GM10266 (cell line): ENCODE results near the gene HMX3.

ENCODE experiments used
- DNase-seq: peaks from one replicate; pipeline ENCODE4 v3.0.0; 2012; ENCODE audit errors: extremely low spot score
- TF ChIP-seq, protein P1 (sequence below): IDR thresholded peaks from 2 replicates; pipeline ENCODE4 v1.5.1; 2012; ENCODE audit warnings: mild to moderate bottlenecking, low read depth; ENCODE audit not compliant: control insufficient read depth, insufficient read depth; ENCODE audit errors: missing control alignments

Gene HMX3

DNA sequence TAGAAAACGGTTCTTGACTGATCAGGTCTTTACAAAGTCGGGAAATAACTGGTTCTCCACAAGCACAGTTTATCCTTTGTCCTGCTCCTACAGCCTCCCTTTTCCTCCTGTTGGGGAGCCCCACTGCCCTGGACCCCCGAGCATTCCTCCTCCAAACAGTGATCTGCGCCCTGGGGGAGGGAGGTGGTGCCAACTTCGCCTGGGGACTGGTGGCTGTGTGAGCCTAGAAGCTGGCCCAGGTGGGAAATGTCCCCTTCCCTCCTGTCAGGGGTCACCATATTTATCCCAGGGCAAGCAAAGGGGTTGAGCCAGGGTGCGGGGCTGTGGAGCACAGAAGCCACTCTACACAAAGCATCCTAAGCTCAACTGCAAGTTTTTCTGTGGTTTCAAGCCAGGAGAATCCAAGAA, 5.2 kb downstream of the HMX3 start:
- no peak for DNase-seq
- TF ChIP-seq, protein P1, sequence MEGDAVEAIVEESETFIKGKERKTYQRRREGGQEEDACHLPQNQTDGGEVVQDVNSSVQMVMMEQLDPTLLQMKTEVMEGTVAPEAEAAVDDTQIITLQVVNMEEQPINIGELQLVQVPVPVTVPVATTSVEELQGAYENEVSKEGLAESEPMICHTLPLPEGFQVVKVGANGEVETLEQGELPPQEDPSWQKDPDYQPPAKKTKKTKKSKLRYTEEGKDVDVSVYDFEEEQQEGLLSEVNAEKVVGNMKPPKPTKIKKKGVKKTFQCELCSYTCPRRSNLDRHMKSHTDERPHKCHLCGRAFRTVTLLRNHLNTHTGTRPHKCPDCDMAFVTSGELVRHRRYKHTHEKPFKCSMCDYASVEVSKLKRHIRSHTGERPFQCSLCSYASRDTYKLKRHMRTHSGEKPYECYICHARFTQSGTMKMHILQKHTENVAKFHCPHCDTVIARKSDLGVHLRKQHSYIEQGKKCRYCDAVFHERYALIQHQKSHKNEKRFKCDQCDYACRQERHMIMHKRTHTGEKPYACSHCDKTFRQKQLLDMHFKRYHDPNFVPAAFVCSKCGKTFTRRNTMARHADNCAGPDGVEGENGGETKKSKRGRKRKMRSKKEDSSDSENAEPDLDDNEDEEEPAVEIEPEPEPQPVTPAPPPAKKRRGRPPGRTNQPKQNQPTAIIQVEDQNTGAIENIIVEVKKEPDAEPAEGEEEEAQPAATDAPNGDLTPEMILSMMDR, result no peak

DNA sequence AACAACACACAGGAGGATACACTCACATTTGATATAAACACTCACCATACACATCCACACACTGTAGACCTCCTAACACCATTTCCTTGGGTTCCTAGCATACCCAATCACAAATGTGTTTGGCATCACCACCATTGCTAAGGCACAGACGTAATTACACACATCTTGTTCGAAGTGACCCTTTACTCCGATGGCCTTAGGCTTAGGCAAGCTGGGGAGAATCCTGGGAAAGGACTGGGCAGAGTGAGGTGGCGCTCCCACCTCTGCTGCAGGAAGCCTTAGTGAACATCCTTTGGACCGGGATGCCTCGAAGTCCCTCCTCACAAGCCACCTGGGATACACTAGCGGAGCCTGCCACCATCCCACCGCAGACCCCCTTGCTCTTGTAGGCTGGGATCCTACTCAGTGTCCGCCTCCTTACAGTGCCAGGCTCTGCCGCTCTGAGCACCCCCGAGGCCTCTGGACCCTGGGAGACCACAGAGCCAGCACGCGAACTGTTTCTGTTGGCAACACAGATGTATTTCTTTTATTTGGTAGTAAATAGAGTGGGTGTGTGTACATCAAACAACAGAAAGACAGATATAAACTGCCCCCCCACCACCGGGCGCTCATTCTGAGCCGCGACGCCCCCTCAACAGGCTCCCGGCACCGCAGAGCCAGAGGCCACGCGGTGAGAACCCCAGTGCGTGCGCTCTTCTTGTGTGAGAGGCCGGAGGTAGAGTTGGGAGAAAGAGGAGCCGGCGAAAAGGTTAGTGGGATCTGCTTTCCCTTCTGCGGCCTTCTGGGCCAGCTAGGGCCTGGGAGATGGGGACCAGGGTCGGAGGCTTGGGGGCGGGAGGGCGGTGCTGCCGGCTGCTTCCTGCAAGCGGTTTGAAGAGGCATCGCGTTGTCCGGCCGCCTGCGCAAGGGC, 6.3 kb downstream of the HMX3 start:
- DNase-seq, result no peak
- TF ChIP-seq, protein P1, result no peak

DNA sequence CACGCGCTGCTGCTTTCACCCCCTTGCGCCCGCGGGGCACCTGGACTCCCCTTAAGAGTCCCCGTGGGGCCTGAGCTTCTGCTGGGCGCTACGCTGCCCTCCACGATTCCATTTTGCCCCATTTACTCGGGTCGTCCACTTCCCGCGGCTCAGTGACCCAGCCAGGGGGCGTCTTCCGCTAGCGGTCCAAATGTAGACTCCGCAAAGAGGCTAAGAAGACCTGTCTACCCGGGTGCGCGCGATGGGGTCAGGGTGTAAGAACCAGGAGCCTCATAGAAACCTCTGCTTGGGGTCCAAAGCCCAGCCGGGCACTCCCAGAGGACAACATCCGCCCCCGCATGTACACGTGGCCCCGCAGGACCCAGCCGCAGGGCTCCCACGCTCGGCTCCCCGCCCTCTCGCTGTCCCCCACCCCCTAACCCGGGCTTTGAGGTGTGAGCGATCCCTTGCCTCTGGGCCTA, 7.0 kb downstream of the HMX3 start:
- DNase-seq, result peak; percentile 39
- TF ChIP-seq, protein P1, result no peak

DNA sequence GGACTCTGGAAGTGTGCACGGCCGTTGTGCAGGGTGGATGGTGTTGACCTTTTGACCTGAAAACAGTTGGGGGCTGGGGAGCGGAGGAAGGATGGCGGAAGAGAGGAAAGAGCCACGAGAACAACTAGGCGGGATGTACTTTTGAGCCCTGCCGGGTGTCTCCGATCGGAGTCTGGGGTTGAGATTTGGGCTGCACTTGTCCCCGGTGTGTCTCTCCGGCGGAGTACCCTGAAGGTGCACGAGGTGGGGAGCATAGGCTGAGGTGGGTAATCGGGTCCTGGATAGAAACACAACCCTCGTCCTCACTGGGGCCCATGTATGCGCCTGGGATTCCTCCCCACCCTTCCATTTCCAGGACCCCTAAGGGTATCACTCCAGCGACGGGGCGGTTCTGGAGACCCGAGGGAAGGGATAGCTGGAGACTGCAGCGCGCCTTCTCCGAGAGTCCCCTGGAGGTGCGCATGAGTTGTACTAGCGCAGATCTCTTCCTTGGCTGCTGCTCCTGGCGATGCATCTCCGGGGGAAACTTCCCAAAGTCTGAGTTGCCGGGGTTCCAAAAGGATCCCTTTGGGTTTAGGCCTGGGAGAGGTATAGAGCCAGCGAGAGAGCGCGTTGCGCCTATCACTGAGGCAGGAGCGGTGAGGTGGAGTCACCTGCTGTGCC, 7.5 kb downstream of the HMX3 start:
- TF ChIP-seq, protein P1, result no peak
- peak; percentile 36 for DNase-seq

DNA sequence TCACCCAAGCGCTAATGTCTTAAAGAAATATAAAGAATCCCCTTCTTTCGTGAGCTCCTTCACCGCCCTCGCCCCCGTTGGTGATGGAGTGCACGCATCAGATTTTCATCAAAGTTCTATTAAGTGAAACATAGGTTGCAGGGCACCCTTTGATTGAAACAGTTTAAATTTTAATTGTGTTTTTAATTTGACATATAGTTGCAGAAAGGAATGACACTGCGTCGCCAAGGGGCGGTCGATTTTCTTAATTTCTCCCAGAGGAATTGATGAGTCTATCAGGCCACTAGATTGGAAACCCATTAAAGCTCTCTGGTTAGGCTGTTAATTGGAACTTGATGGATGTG, 8.0 kb downstream of the HMX3 start:
- TF ChIP-seq, protein P1, result no peak
- DNase-seq, result no peak

DNA sequence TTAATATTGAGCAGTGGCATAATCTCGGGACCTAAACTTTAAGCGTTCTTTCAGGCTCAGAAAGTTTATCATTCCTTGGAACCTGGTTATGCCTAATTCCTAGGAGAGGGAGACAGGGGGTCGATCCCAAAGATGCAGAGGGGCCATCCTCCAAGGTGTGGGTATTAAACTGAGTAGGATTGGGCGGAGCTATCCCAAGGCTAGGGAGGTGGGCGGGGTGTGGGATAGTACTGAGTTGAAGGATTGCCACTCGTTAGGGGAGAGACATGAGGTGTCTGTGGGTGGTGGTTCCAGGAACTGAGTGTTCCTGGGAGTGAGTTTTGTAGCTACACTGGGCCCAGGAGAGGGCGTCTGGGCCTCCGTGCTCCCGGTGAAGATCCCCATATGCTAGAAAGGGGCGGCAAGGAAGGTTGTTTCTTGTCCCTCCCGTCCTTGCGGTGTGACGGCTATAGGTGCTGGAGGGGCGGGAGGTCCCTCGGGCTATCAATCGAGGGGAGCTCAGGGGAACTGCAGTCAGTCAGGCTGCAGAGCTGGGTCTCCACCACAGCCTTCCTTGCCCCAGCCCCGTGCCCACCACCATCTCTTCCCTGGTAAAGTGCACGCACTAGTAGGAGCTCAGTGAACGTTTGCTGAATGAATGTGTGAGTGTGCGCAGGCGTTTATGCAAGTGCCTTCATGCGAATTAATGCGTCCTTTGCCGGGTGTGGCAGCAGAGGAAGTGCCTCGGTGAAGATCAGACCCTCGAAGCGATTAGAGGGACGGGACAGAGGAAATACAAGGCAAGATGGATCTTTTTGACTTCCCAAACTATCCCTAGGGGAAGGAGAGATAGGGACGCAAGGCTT, 9.1 kb downstream of the HMX3 start:
- DNase-seq, result peak; percentile 56
- TF ChIP-seq, protein P1, result no peak

DNA sequence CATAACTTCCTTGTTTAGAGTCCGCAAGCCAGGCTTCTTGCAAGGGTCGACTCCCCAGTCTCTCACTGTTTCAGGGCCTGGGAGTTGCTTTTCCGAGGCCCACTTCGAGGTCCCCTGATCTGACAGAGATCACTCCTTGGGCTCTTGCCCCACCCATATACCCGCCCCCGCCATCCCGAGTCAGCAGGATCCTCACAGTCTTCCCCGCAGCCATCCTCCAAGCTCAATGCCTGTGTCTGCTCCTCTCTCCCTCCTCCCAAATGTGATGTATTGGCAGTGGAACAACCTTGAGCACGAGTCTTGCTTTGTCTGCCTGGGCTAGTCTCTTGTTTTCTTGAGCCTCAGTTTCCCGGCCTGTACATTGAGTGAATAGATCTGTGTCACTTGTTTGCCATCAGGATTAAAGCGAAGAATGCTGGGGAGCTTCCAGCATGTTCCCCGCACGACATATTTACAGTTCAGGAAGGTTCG, 9.8 kb downstream of the HMX3 start:
- TF ChIP-seq, protein P1, result no peak
- peak; percentile 47 for DNase-seq
